SU-DHL-6 (cell line): Measurements from ENCODE around the gene CLCN7.

Experiments
- EZH2phosphoT487 ChIP-seq: fragments of 200-600 bp; sonication (generic), shearing (Covaris generic); conservative IDR thresholded peaks from 2 replicates; pipeline ENCODE4 v1.6.1; 2018; ENCODE audit warnings: mild to moderate bottlenecking, antibody characterized with exemption, low read length, moderate library complexity, mixed read lengths
- TF ChIP-seq, protein P1 (sequence below): fragments of 200-600 bp; sonication (generic); IDR thresholded peaks from one replicate; pipeline ENCODE4 v1.5.1; 2017; ENCODE audit warnings: antibody characterized with exemption, mild to moderate bottlenecking, low read length, moderate library complexity; ENCODE audit not compliant: insufficient read depth, poor library complexity, severe bottlenecking

DNA sequence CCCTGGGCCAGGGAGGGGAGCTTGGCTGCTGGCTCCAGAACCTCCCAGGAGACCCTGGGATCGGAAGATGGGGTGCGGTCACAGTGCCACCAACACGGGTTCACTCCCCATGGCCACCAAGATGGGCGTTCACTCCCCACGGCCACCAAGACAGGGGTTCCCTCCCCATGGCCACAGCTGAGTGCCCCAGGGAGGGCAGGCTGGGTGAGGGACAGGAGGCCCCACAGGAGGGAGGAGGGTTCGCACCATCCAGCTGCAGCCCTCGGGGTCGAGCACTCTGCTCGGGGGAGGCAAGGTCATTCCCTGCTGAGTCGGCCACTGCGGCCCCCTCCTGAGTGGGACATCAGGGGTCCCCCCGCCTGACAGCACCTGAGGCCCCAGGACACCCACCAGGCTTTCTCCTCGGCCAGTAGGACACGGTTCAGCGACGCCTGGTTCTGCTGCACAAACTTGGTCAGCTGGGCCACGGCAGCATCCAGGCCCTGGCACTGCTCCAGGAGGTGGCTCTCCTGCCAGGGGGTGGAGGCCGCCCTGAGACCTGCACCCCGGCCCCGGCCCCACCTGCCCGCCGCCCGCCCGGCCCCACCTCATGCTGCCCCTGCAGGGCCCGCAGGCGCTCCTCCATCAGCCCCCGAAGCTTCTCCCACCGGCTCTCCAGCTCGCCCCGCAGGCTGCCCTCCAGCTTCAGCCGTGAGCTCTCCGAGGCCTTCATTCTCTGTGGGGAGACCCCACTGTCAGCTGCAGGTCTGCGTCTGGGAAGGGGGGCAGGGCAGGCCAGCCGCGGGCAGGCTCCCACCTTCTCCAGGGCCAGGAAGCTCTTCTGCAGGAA, 36.4 kb downstream of the CLCN7 start:
- TF ChIP-seq EZH2phosphoT487: no peak
- TF ChIP-seq, protein P1, sequence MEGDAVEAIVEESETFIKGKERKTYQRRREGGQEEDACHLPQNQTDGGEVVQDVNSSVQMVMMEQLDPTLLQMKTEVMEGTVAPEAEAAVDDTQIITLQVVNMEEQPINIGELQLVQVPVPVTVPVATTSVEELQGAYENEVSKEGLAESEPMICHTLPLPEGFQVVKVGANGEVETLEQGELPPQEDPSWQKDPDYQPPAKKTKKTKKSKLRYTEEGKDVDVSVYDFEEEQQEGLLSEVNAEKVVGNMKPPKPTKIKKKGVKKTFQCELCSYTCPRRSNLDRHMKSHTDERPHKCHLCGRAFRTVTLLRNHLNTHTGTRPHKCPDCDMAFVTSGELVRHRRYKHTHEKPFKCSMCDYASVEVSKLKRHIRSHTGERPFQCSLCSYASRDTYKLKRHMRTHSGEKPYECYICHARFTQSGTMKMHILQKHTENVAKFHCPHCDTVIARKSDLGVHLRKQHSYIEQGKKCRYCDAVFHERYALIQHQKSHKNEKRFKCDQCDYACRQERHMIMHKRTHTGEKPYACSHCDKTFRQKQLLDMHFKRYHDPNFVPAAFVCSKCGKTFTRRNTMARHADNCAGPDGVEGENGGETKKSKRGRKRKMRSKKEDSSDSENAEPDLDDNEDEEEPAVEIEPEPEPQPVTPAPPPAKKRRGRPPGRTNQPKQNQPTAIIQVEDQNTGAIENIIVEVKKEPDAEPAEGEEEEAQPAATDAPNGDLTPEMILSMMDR: no peak
